ENCODE data around the gene EIF4E3. TPM values are rescaled to one million over a fixed set of nuclear protein-coding genes. Genes with fewer than 3 reads are reported as not detected.

Gene EIF4E3
- total RNA-seq, 1 donor from 2014 or later, result 25.3 TPM

- no peaks in the 10 kb centered on the region for H3K9me3 ChIP-seq
- intact Hi-C loops (cut with DNase I), result no loop called here
- no peak for TF ChIP-seq POLR2A (IDR thresholded peaks at IDR 0.05)
- no peak for TF ChIP-seq CTCF (IDR thresholded peaks at IDR 0.05)
- TF ChIP-seq POLR2AphosphoS5 (IDR thresholded peaks at IDR 0.05; ENCODE audit: insufficient read depth in 1 of 2, low read depth in 1 of 2), result no peak
These were observed 22.8 kb downstream of the EIF4E3 start for GRCh38 chr3:71702131-71703024.

GRCh38 chr3:71701251-71701762, 23.9 kb downstream of the EIF4E3 start:
- Histone ChIP-seq H3K36me3 (no peaks in the 10 kb centered on the region), H3K27ac (no peak overlapping the region), H3K9me3 (no peaks in the 10 kb centered on the region), H3K27me3 (no peaks in the 10 kb centered on the region), H3K4me3 (no peak overlapping the region), H3K4me1 (peaks cover 8% of the 10 kb centered on the region)
- TF ChIP-seq CTCF (IDR thresholded peaks at IDR 0.05) (no peak), POLR2AphosphoS5 (IDR thresholded peaks at IDR 0.05; ENCODE audit: insufficient read depth in 1 of 2, low read depth in 1 of 2) (no peak), POLR2A (IDR thresholded peaks at IDR 0.05) (no peak)
- intact Hi-C loops (cut with DNase I), result no loop called here
- DNase-seq (ENCODE audit: extremely low spot score in 2 of 2), result no peak

More at GRCh38 chr3:71702131-71703024, 22.8 kb downstream of the EIF4E3 start:
- Histone ChIP-seq H3K27me3 (no peaks in the 10 kb centered on the region), H3K36me3 (no peaks in the 10 kb centered on the region), H3K27ac (no peak overlapping the region), H3K4me3 (no peak overlapping the region), H3K4me1 (peaks cover 8% of the 10 kb centered on the region)
- no peak for DNase-seq (ENCODE audit: extremely low spot score in 2 of 2)

DNA sequence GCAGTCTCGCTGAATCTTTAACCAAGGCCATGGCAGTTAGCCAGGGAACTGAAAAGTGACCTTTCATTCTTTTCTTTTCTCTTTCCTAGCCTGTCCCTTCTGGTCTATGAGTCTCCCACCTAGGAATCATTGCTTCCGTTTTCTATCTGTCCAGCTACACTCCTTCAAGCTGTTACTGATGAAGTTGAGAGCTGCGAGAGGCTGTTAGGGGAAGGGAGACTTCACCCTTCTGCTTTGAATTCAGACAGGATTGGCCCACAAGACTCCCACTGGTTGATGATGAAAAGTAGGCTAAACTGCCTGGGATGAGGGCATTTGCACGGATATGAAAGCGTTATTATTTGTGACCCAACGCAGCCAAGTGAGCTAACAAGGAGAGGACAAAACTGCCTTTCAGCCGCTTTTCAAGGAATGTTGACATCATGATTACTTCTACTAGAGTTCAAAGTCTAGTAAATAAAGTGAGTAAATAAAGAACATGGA, 30.2 kb downstream of the EIF4E3 start:
- Histone ChIP-seq H3K4me1 (peaks cover 32% of the 10 kb centered on the region), H3K27ac (no peak overlapping the region)
- intact Hi-C loops (cut with DNase I), result no loop called here

DNA sequence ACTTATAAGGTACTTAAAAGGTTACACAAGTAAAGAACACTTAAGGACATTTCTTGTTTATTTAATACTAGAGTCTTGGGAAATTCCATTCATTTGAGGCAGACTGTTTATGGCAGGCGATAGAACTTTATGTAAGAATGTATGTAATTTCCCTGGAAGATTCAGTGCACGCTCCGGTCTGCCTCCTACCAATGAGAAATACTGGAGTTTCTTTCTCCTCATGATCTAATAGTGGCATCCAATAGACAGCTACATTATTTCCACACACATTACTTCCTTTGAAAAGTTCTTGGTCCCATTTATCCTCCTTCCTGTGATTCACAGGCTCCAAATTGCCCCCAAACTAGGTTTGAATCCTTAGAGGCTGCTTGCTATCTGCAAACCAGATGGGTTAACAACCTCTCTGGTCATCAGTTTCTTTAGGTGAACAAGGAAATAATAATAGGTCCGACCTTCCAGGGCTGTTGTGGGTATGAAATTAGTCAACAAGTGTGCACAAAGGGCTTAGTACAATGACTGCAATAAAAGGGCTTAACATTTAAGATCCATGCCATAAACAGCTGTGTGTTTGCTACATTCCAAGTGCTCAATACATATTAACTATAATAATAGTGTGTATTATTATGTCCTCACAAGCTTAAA, 30.7 kb downstream of the EIF4E3 start:
- Histone ChIP-seq H3K9me3 (no peaks in the 10 kb centered on the region), H3K4me1 (peaks cover 32% of the 10 kb centered on the region), H3K4me3 (no peak overlapping the region), H3K27me3 (no peaks in the 10 kb centered on the region), H3K36me3 (no peaks in the 10 kb centered on the region), H3K27ac (no peak overlapping the region)
- TF ChIP-seq POLR2A (IDR thresholded peaks at IDR 0.05) (no peak), POLR2AphosphoS5 (IDR thresholded peaks at IDR 0.05; ENCODE audit: insufficient read depth in 1 of 2, low read depth in 1 of 2) (no peak), CTCF (IDR thresholded peaks at IDR 0.05) (no peak)
- no peak for DNase-seq (ENCODE audit: extremely low spot score in 2 of 2)
- intact Hi-C loops (cut with DNase I), result no loop called here

More for the DNA sequence above, 30.2 kb downstream of the EIF4E3 start:
- H3K36me3 ChIP-seq, result no peaks in the 10 kb centered on the region
- H3K4me3 ChIP-seq, result no peak overlapping the region
- no peaks in the 10 kb centered on the region for H3K27me3 ChIP-seq
- no peaks in the 10 kb centered on the region for H3K9me3 ChIP-seq
- DNase-seq (ENCODE audit: extremely low spot score in 2 of 2), result no peak
- TF ChIP-seq POLR2A (IDR thresholded peaks at IDR 0.05), result no peak
- TF ChIP-seq CTCF (IDR thresholded peaks at IDR 0.05), result no peak
- TF ChIP-seq POLR2AphosphoS5 (IDR thresholded peaks at IDR 0.05; ENCODE audit: insufficient read depth in 1 of 2, low read depth in 1 of 2), result no peak
